Prostate gland (tissue), 2 donors: ENCODE data around the gene FNDC7. TPM values are rescaled to one million over a fixed set of nuclear protein-coding genes. Genes with fewer than 3 reads are reported as not detected.

Experiments used
- DNase-seq: peaks from one replicate; pipeline ENCODE4 v3.0.0-alpha.2; 2019; ENCODE audit warnings: low spot score
- H3K27ac ChIP-seq, 2 donors: fragments of 200-600 bp; sonication (generic); 2 replicates each; pipeline ENCODE4 v1.5.1; 2017 to 2019
- H3K27me3 ChIP-seq: fragments of 200-600 bp; sonication (generic); replicated peaks from 2 replicates; pipeline ENCODE4 v1.5.1; 2019; ENCODE audit not compliant: insufficient read depth
- H3K36me3 ChIP-seq, 2 donors: fragments of 200-600 bp; sonication (generic); 1 replicate in 1 of 2; 2 replicates in 1 of 2; pipeline versions ENCODE4 v1.5.1 to v1.8.1; 2017 to 2019
- H3K4me1 ChIP-seq: fragments of 200-600 bp; sonication (generic); replicated peaks from 2 replicates; pipeline ENCODE4 v1.5.1; 2019
- H3K4me3 ChIP-seq, 2 donors: fragments of 200-600 bp; sonication (generic); 2 replicates each; pipeline ENCODE4 v1.5.1; 2017 to 2019
- H3K9me3 ChIP-seq: fragments of 200-600 bp; sonication (generic); 2 replicates; pipeline ENCODE4 v1.5.1; 2017
- POLR2A ChIP-seq: fragments of 450-650 bp; IDR thresholded peaks from one replicate; pipeline ENCODE4 v1.6.1; 2016; ENCODE audit warnings: antibody characterized with exemption, mild to moderate bottlenecking
- POLR2AphosphoS5 ChIP-seq: sonication (generic); formaldehyde crosslinking; IDR thresholded peaks from one replicate; pipeline ENCODE4 v1.6.1; 2017; ENCODE audit warnings: antibody characterized with exemption
- WGBS: methylation state at CpG from one replicate; pipeline ENCODE4 v1.1.5; 2018; 5-methylcytosine and 5-hydroxymethylcytosine counted together
- intact Hi-C: fragments of 100-400 bp; cut with DNase I; formaldehyde crosslinking; loops from one replicate; pipeline ENCODE4 v1.14.2; 2022
- total RNA-seq, 2 donors: library from RNA; depleted of rRNA; stranded (reverse); fragments of >200 nt; gene quantifications; one replicate each; pipeline ENCODE4 v1.1.0, GENCODE V29; 2016
- TF ChIP-seq, protein P1 (sequence below), 4 experiments: fragments of 200-600 bp in 2 of 4; fragments of 450-650 bp in 2 of 4; sonication (generic) in 2 of 4; IDR thresholded peaks; 1 replicate in 3 of 4; 2 replicates in 1 of 4; pipeline ENCODE4 v1.5.1; 2016 to 2019; ENCODE audit warnings: antibody characterized with exemption in 4 of 4, mild to moderate bottlenecking in 2 of 4, moderate library complexity in 2 of 4

FNDC7 gene
- total RNA-seq, 2 donors from 2014 or later: 3.3 TPM; not detected in 1

DNA sequence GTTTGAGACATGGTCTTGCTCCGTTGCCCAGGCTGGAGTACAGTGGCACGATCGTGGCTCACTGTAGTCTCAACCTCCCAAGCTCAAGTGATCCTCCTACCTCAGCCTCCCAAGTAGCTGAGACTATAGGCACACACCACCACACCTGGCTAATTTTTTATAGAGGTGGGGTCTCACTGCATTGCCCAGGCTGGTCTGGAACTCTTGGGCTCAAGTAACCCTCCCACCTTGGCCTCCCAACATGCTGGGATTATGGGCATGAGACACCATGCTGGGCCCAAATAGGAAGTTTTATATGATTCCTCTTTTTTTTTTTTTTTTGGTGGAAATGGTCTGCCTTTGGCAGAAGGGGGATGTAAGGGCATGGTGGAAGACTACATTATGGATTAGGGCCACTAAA is 6.1 kb upstream of the FNDC7 start:
- Histone ChIP-seq H3K27me3 (no peaks in the 10 kb centered on the region), H3K36me3 (no peaks in the 10 kb centered on the region), H3K4me3 (no peak overlapping the region), H3K27ac (no peak overlapping the region), H3K9me3 (no peaks in the 10 kb centered on the region), H3K4me1 (peaks cover 5% of the 10 kb centered on the region)
- DNase-seq: no peak
- TF ChIP-seq POLR2AphosphoS5: no peak
- TF ChIP-seq POLR2A: no peak
- TF ChIP-seq, protein P1, sequence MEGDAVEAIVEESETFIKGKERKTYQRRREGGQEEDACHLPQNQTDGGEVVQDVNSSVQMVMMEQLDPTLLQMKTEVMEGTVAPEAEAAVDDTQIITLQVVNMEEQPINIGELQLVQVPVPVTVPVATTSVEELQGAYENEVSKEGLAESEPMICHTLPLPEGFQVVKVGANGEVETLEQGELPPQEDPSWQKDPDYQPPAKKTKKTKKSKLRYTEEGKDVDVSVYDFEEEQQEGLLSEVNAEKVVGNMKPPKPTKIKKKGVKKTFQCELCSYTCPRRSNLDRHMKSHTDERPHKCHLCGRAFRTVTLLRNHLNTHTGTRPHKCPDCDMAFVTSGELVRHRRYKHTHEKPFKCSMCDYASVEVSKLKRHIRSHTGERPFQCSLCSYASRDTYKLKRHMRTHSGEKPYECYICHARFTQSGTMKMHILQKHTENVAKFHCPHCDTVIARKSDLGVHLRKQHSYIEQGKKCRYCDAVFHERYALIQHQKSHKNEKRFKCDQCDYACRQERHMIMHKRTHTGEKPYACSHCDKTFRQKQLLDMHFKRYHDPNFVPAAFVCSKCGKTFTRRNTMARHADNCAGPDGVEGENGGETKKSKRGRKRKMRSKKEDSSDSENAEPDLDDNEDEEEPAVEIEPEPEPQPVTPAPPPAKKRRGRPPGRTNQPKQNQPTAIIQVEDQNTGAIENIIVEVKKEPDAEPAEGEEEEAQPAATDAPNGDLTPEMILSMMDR (IDR thresholded peaks at IDR 0.05): no peak
- WGBS: 96% methylated on average over 3 of the region's 3 CpGs
- intact Hi-C loops: no loop called here

DNA sequence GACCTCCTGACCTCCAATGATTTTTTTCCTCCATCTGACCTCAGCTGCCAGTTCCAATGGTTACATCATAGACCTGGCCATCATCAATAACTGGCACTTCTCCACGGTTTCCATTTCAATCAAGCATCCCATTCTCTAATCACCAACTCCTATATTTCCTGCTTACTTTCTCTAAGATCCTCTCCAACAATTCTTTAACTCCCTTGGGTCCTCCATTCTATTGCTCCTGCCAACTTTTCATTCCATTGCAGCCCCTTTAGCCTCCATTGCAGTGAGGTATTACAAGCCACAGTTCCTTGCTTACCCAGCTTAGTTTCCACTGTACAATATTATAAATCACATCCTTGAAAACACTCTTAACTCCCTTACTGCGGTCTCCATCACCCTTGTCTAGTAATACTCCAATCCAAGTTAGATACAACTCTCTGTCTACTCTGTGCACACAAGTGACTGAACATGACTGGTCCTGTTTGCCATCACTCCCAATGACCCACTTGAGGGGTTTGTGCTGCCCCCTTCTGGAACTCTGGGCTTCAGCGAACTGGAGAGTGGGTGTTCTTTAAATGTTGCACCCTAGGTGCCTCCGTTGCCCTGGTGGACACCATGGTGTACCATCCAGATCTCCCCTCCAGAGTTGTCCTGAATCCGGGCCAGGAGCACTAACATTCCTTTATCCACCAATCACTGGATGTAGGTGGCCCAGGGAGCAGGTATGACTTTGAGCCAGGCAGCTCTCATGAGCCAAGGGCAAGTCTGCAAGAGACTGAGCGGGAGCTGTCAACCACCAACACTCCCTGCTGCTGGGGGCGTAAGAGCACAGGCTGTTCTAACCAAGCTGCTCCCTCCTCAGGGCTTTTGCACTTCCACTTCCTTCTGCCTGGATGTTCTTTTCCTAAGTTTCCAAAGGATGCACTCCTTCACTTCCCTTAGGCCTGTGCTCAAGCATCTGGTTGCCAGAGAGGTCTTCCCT is 3.7 kb upstream of the FNDC7 start:
- 74% methylated on average over 7 of the region's 7 CpGs for WGBS
- no peaks in the 10 kb centered on the region for H3K36me3 ChIP-seq
- DNase-seq: no peak
- TF ChIP-seq, protein P1 (IDR thresholded peaks at IDR 0.05): no peak
- TF ChIP-seq POLR2A (no peak), POLR2AphosphoS5 (no peak)
- H3K4me3 ChIP-seq: no peak overlapping the region
- H3K9me3 ChIP-seq: no peaks in the 10 kb centered on the region
- intact Hi-C loops: no loop called here
- no peaks in the 10 kb centered on the region for H3K27me3 ChIP-seq
- peaks cover 5% of the 10 kb centered on the region for H3K4me1 ChIP-seq
- H3K27ac ChIP-seq: no peak overlapping the region

DNA sequence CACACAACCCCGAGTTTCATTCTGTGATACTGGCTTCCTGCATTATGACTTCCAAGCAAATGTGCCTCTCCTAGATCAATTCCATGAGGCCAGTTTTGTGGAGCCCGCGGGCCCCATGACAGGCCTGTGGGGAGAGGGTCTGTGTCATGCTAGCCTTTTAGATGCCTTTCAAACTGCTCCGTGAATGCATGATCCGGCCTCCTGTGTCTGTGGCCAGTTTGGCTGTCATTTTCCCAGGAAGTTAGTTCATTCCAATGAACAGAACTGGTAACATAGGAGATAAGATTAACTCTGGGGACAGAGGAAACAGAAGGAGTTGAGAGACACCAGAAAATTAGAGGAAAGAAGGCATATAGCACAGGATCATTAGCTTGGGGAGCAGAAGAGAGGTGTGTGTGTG is 3.2 kb downstream of the FNDC7 start:
- no peaks in the 10 kb centered on the region for H3K36me3 ChIP-seq
- H3K4me1 ChIP-seq: no peaks in the 10 kb centered on the region
- intact Hi-C loops: no loop called here
- 87% methylated on average over 5 of the region's 5 CpGs for WGBS
- no peak overlapping the region for H3K27ac ChIP-seq
- TF ChIP-seq POLR2AphosphoS5 (no peak), POLR2A (no peak)
- TF ChIP-seq, protein P1 (IDR thresholded peaks at IDR 0.05): no peak
- H3K27me3 ChIP-seq: no peaks in the 10 kb centered on the region
- no peak for DNase-seq
- no peaks in the 10 kb centered on the region for H3K9me3 ChIP-seq
- no peak overlapping the region for H3K4me3 ChIP-seq

- Histone ChIP-seq H3K27me3 (no peaks in the 10 kb centered on the region), H3K27ac (no peak overlapping the region), H3K36me3 (no peaks in the 10 kb centered on the region), H3K4me1 (no peaks in the 10 kb centered on the region), H3K9me3 (no peaks in the 10 kb centered on the region), H3K4me3 (no peak overlapping the region)
- 67% methylated on average over 2 of the region's 2 CpGs for WGBS
- no peak for TF ChIP-seq POLR2A
- TF ChIP-seq, protein P1 (IDR thresholded peaks at IDR 0.05): no peak
- TF ChIP-seq POLR2AphosphoS5: no peak
- DNase-seq: no peak
- intact Hi-C loops: no loop called here
Observed at GRCh38 chr1:108716437-108717230, 3.9 kb downstream of the FNDC7 start.
